DOHH2 (cell line): Measurements from ENCODE around the gene KDM3A.

ENCODE experiments used
- H3F3A ChIP-seq: fragments of 200-600 bp; sonication (generic), shearing (Covaris generic); 2 replicates; pipeline ENCODE4 v1.6.0; 2016; ENCODE audit warnings: antibody characterized with exemption, mild to moderate bottlenecking; ENCODE audit not compliant: control insufficient read depth, insufficient read depth
- H3K27ac ChIP-seq: fragments of 200-600 bp; sonication (generic); 2 replicates; pipeline ENCODE4 v1.5.1; 2014; ENCODE audit warnings: low read depth, mild to moderate bottlenecking, low read length, moderate library complexity
- H3K27me3 ChIP-seq: fragments of 200-600 bp; sonication (generic); 2 replicates; pipeline ENCODE4 v1.6.1; 2014; ENCODE audit warnings: mild to moderate bottlenecking, low read length, mixed read lengths; ENCODE audit not compliant: control insufficient read depth
- H3K36me3 ChIP-seq: fragments of 200-600 bp; sonication (generic); 2 replicates; pipeline ENCODE4 v1.6.1; 2014; ENCODE audit warnings: mild to moderate bottlenecking, low read length, moderate library complexity, mixed read lengths; ENCODE audit not compliant: control insufficient read depth
- H3K4me1 ChIP-seq: fragments of 200-600 bp; sonication (generic); 2 replicates; pipeline ENCODE4 v1.6.1; 2014; ENCODE audit warnings: mild to moderate bottlenecking, low read length, mixed read lengths; ENCODE audit not compliant: control insufficient read depth
- H3K4me2 ChIP-seq: fragments of 200-600 bp; sonication (generic); 2 replicates; pipeline ENCODE4 v1.6.0; 2014; ENCODE audit warnings: mild to moderate bottlenecking, low read length, moderate library complexity
- H3K4me3 ChIP-seq: fragments of 200-600 bp; sonication (generic); 2 replicates; pipeline ENCODE4 v1.5.1; 2014; ENCODE audit warnings: mild to moderate bottlenecking, low read length, mixed read lengths
- H3K79me2 ChIP-seq: fragments of 200-600 bp; sonication (generic); 2 replicates; pipeline ENCODE4 v1.6.1; 2014; ENCODE audit warnings: mild to moderate bottlenecking, low read length, mixed read lengths; ENCODE audit not compliant: control insufficient read depth
- H3K9me2 ChIP-seq: fragments of 200-600 bp; sonication (generic); replicated peaks from 2 replicates; pipeline ENCODE4 v1.6.1; 2014; ENCODE audit warnings: mild to moderate bottlenecking, low read length, mixed read lengths; ENCODE audit not compliant: control insufficient read depth
- H3K9me3 ChIP-seq: fragments of 200-600 bp; sonication (generic); 2 replicates; pipeline ENCODE4 v1.6.1; 2014; ENCODE audit warnings: antibody characterized with exemption, low read length, mixed read lengths; ENCODE audit not compliant: control insufficient read depth, insufficient read depth
- H4K20me1 ChIP-seq: fragments of 200-600 bp; sonication (generic); 2 replicates; pipeline ENCODE4 v1.6.0; 2014; ENCODE audit warnings: low read depth, mild to moderate bottlenecking, antibody characterized with exemption, low read length, moderate library complexity; ENCODE audit not compliant: control insufficient read depth, insufficient read depth
- CTCF ChIP-seq: fragments of 200-600 bp; sonication (generic); IDR thresholded peaks from one replicate; pipeline ENCODE4 v1.5.1; 2014; ENCODE audit warnings: antibody characterized with exemption, mild to moderate bottlenecking, low read depth, low read length; ENCODE audit not compliant: poor library complexity, severe bottlenecking
- EZH2phosphoT487 ChIP-seq: fragments of 200-600 bp; sonication (generic); IDR thresholded peaks from 2 replicates; pipeline ENCODE4 v1.6.1; 2017; ENCODE audit warnings: borderline replicate concordance, mild to moderate bottlenecking, antibody characterized with exemption, low read length, moderate library complexity, mixed read lengths

The KDM3A gene

GRCh38 chr2:86522711-86523110 is 81.5 kb downstream of the KDM3A start:
- Histone ChIP-seq H3K4me3 (no peak overlapping the region), H3K36me3 (peaks cover 7% of the 10 kb centered on the region), H3K4me2 (no peak overlapping the region), H3K27me3 (no peaks in the 10 kb centered on the region), H3K27ac (no peak overlapping the region), H3F3A (no peaks in the 10 kb centered on the region), H4K20me1 (no peaks in the 10 kb centered on the region), H3K79me2 (no peaks in the 10 kb centered on the region), H3K9me2 (no peaks in the 10 kb centered on the region), H3K9me3 (peaks cover 6% of the 10 kb centered on the region; the same call in 1 of the 2 replicates), H3K4me1 (no peaks in the 10 kb centered on the region)
- TF ChIP-seq EZH2phosphoT487, result no peak
- no peak for TF ChIP-seq CTCF

GRCh38 chr2:86523491-86523890 is 82.3 kb downstream of the KDM3A start:
- Histone ChIP-seq H3K79me2 (no peaks in the 10 kb centered on the region), H3K9me2 (no peaks in the 10 kb centered on the region), H3F3A (no peaks in the 10 kb centered on the region), H3K27ac (no peak overlapping the region), H3K27me3 (no peaks in the 10 kb centered on the region), H3K4me1 (no peaks in the 10 kb centered on the region), H3K4me2 (no peak overlapping the region), H3K4me3 (no peak overlapping the region), H4K20me1 (no peaks in the 10 kb centered on the region), H3K36me3 (peaks cover 7% of the 10 kb centered on the region), H3K9me3 (peaks cover 6% of the 10 kb centered on the region; the same call in 1 of the 2 replicates)
- TF ChIP-seq CTCF, result no peak
- TF ChIP-seq EZH2phosphoT487, result no peak

- H3F3A ChIP-seq, result no peaks in the 10 kb centered on the region
- H3K9me2 ChIP-seq, result no peaks in the 10 kb centered on the region
- no peaks in the 10 kb centered on the region for H3K4me1 ChIP-seq
- no peaks in the 10 kb centered on the region for H3K79me2 ChIP-seq
- no peaks in the 10 kb centered on the region for H4K20me1 ChIP-seq
- H3K9me3 ChIP-seq, result 0 out of 2 replicates have a peak, but pooled peaks cover under 1% of the 10 kb centered on the region
- no peaks in the 10 kb centered on the region for H3K27me3 ChIP-seq
- H3K4me3 ChIP-seq, result no peak overlapping the region
- H3K36me3 ChIP-seq, result no peaks in the 10 kb centered on the region; the same call in 1 of the 2 replicates
- no peak overlapping the region for H3K27ac ChIP-seq
- no peak overlapping the region for H3K4me2 ChIP-seq
- no peak for TF ChIP-seq EZH2phosphoT487
- TF ChIP-seq CTCF, result no peak
Observed at GRCh38 chr2:86525421-86526340, 84.5 kb downstream of the KDM3A start.
